Chondrocyte (in vitro differentiated cells): Measurements from ENCODE around the gene LRRC32. TPM values are rescaled to one million over a fixed set of nuclear protein-coding genes. Genes with fewer than 3 reads are reported as not detected.

Experiments used
- DNase-seq: peaks from one replicate; pipeline ENCODE4 v3.0.0; 2021; ENCODE audit warnings: mixed read lengths, low spot score
- H3K27ac Mint-ChIP-seq: one replicate; pipeline ENCODE4 v1.8.0; 2021; ENCODE audit warnings: mild to moderate bottlenecking, moderate library complexity, mixed read lengths; ENCODE audit not compliant: unreplicated experiment
- H3K27me3 Mint-ChIP-seq: 2 replicates; pipeline ENCODE4 v1.8.0; 2021; ENCODE audit warnings: low read depth, mixed read lengths
- H3K36me3 Mint-ChIP-seq: 2 replicates; pipeline ENCODE4 v1.8.0; 2021; ENCODE audit warnings: low read depth, mixed read lengths
- H3K4me1 Mint-ChIP-seq: 2 replicates; pipeline ENCODE4 v1.8.0; 2021; ENCODE audit warnings: low read depth, mild to moderate bottlenecking, mixed read lengths
- H3K4me3 Mint-ChIP-seq: one replicate; pipeline ENCODE4 v1.8.0; 2021; ENCODE audit warnings: mild to moderate bottlenecking, moderate library complexity, mixed read lengths; ENCODE audit not compliant: unreplicated experiment
- H3K9me3 Mint-ChIP-seq: 2 replicates; pipeline ENCODE4 v1.8.0; 2021; ENCODE audit warnings: low read depth, mixed read lengths
- total RNA-seq: library from RNA; stranded (reverse); gene quantifications from 3 replicates; pipeline ENCODE4 v1.2.1, GENCODE V29; 2021
- TF ChIP-seq, protein P1 (sequence below): fragments of 200-600 bp; sonication (generic); IDR thresholded peaks from 2 replicates; pipeline ENCODE4 v1.5.0; 2021; ENCODE audit warnings: antibody characterized with exemption, mild to moderate bottlenecking, moderate library complexity

LRRC32 gene
- total RNA-seq, 1 donor from 2014 or later, result 367 TPM

DNA sequence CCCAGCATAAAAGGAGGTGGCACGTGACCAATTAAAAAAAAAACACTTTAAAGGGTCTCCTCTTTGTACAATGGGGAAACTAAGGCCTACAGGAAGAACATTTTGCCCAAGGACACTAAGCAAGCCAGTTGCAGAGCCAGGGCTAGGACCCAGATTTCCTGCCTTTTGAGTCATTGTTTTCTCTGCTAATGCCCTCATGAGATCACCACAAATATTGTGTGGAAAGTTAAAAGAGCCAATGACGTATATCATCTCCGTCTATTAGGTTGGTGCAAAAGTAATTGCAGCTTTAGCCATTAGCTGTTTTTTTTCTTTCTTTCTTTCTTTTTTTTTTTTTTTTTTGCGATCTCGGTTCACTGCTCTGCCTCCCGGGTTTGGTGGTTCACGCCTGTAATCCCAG, 24.1 kb upstream of the LRRC32 start:
- DNase-seq, result no peak
- H3K27ac Mint-ChIP-seq, result no peak overlapping the region
- H3K4me3 Mint-ChIP-seq, result no peak overlapping the region
- H3K9me3 Mint-ChIP-seq, result no peaks in the 10 kb centered on the region
- no peaks in the 10 kb centered on the region for H3K36me3 Mint-ChIP-seq
- no peaks in the 10 kb centered on the region for H3K4me1 Mint-ChIP-seq
- no peaks in the 10 kb centered on the region for H3K27me3 Mint-ChIP-seq
- TF ChIP-seq, protein P1, sequence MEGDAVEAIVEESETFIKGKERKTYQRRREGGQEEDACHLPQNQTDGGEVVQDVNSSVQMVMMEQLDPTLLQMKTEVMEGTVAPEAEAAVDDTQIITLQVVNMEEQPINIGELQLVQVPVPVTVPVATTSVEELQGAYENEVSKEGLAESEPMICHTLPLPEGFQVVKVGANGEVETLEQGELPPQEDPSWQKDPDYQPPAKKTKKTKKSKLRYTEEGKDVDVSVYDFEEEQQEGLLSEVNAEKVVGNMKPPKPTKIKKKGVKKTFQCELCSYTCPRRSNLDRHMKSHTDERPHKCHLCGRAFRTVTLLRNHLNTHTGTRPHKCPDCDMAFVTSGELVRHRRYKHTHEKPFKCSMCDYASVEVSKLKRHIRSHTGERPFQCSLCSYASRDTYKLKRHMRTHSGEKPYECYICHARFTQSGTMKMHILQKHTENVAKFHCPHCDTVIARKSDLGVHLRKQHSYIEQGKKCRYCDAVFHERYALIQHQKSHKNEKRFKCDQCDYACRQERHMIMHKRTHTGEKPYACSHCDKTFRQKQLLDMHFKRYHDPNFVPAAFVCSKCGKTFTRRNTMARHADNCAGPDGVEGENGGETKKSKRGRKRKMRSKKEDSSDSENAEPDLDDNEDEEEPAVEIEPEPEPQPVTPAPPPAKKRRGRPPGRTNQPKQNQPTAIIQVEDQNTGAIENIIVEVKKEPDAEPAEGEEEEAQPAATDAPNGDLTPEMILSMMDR, result no peak

DNA sequence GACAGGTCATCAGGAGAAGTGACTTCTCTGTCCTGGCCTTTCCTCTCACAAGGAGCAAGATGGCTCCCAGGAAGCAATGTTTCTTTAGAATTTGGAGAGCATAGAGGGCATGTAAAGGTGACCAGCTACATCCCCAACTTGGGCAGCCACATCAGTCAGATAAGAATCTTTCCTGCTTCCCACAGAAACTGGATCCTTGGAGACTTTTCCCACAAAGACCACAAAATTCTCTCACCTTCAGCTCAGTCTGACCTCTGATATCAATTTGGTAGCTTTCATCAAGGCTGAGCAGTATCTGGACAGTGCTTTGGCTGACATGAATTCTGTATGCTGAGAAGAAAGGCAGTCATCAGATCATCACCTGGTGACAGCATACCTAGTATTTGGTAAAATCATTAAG, 23.3 kb upstream of the LRRC32 start:
- Mint-ChIP-seq H3K4me3 (no peak overlapping the region), H3K27ac (no peak overlapping the region), H3K36me3 (no peaks in the 10 kb centered on the region), H3K9me3 (no peaks in the 10 kb centered on the region), H3K4me1 (peaks cover 8% of the 10 kb centered on the region), H3K27me3 (no peaks in the 10 kb centered on the region)
- TF ChIP-seq, protein P1, result no peak
- DNase-seq, result no peak

DNA sequence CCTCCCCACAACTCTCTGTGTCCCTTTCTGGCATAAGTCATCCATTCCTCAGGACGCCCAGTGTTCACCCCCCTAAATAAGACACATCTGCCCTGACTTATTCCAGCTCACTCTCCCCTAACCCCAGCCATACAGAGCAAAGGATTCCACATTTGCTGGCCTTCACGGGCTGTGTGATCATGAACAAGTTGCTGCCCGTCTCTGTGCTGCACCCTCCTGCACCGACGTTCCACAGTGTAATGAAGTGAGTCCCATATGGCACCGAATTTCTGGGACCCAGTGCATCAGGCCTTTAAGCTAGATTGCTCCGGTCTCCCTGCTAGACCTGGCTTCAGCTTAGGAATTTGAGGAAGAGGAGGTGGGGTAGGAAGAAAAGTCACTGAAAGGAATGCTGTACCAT, 22.4 kb upstream of the LRRC32 start:
- H3K27me3 Mint-ChIP-seq, result no peaks in the 10 kb centered on the region
- H3K36me3 Mint-ChIP-seq, result no peaks in the 10 kb centered on the region
- H3K4me3 Mint-ChIP-seq, result no peak overlapping the region
- TF ChIP-seq, protein P1, result no peak
- no peaks in the 10 kb centered on the region for H3K9me3 Mint-ChIP-seq
- H3K27ac Mint-ChIP-seq, result no peak overlapping the region
- DNase-seq, result no peak
- peaks cover 9% of the 10 kb centered on the region for H3K4me1 Mint-ChIP-seq

DNA sequence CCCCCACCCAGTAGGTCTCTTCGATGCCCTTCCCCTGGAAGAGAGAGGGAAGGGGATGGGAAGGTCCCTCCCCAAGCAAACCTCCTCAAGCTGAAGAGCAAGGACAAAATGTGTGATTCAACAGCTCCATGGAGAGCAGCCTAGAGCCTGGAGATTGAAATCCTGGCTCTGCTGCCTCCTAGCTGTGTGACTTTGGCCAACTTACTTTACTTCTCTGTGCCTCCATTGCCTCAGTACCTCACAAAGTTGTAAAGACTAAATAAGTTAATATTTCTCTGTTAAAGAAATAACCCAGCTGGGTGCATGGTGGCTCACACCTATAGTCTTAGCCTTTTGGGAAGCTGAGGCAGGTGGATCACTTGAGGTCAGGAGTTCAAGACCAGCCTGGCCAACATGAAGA, 21.1 kb upstream of the LRRC32 start:
- H3K9me3 Mint-ChIP-seq, result no peaks in the 10 kb centered on the region
- peaks cover 9% of the 10 kb centered on the region for H3K4me1 Mint-ChIP-seq

DNA sequence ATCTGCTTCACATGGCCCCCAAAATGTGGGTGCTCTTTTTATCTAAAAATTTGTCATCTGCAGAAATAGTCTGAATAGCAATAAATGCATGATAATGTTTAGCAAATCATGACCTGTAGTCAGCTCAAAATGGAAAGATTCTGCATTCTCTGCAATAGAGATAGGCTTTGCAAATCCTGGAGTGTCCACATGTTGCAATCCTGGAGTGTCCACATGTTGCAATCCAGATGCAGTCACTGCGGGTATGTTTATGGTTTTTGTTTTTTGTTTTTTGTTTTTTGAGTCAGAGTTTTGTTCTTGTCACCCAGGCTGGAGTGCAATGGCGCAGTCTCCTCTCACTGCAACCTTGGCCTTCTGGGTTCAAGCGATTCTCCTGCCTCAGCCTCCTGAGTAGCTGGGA, 20.2 kb upstream of the LRRC32 start:
- no peaks in the 10 kb centered on the region for H3K27me3 Mint-ChIP-seq
- TF ChIP-seq, protein P1, result no peak

More for the DNA sequence above, 21.1 kb upstream of the LRRC32 start:
- TF ChIP-seq, protein P1, result no peak
- no peak for DNase-seq
- Mint-ChIP-seq H3K36me3 (no peaks in the 10 kb centered on the region), H3K27ac (no peak overlapping the region), H3K27me3 (no peaks in the 10 kb centered on the region), H3K4me3 (no peak overlapping the region)

More for the DNA sequence above, 20.2 kb upstream of the LRRC32 start:
- DNase-seq, result no peak
- Mint-ChIP-seq H3K27ac (no peak overlapping the region), H3K36me3 (no peaks in the 10 kb centered on the region), H3K4me1 (peaks cover 9% of the 10 kb centered on the region), H3K4me3 (no peak overlapping the region), H3K9me3 (no peaks in the 10 kb centered on the region)
